ENCODE measurements around the gene SMIM41.

The SMIM41 gene

GRCh38 chr12:52149651-52150241 lies 70.2 kb downstream of the SMIM41 start:
- peaks cover 7% of the 10 kb centered on the region for H3K4me1 ChIP-seq

GRCh38 chr12:52151153-52151836 lies 71.8 kb downstream of the SMIM41 start:
- no peak for TF ChIP-seq CTCF (IDR thresholded peaks at IDR 0.05; ENCODE audit: low read depth, low read length)
- H3K27me3 ChIP-seq: no peaks in the 10 kb centered on the region
- H3K4me3 ChIP-seq (ENCODE audit: low read depth, low read length): no peak overlapping the region
- H3K9me3 ChIP-seq: no peaks in the 10 kb centered on the region
- no peak for DNase-seq
- no peaks in the 10 kb centered on the region for H3K36me3 ChIP-seq
- H3K4me1 ChIP-seq: peaks cover 7% of the 10 kb centered on the region

More at GRCh38 chr12:52149651-52150241, 70.2 kb downstream of the SMIM41 start:
- DNase-seq: no peak
- H3K4me3 ChIP-seq (ENCODE audit: low read depth, low read length): no peak overlapping the region
- no peaks in the 10 kb centered on the region for H3K9me3 ChIP-seq
- no peaks in the 10 kb centered on the region for H3K36me3 ChIP-seq
- no peaks in the 10 kb centered on the region for H3K27me3 ChIP-seq
- no peak for TF ChIP-seq CTCF (IDR thresholded peaks at IDR 0.05; ENCODE audit: low read depth, low read length)

- H3K4me3 ChIP-seq (ENCODE audit: low read depth, low read length): peak overlapping the region; percentile 41
- no peaks in the 10 kb centered on the region for H3K27me3 ChIP-seq
- DNase-seq: peak; percentile 78
- H3K36me3 ChIP-seq: no peaks in the 10 kb centered on the region
- TF ChIP-seq CTCF (IDR thresholded peaks at IDR 0.05; ENCODE audit: low read depth, low read length): peak; percentile 72
- H3K4me1 ChIP-seq: peaks cover 7% of the 10 kb centered on the region
- no peaks in the 10 kb centered on the region for H3K9me3 ChIP-seq
These were observed 72.6 kb downstream of the SMIM41 start for GRCh38 chr12:52151837-52152783.

- Histone ChIP-seq H3K4me3 (ENCODE audit: low read depth, low read length) (no peak overlapping the region), H3K36me3 (no peaks in the 10 kb centered on the region), H3K4me1 (peaks cover 7% of the 10 kb centered on the region), H3K9me3 (no peaks in the 10 kb centered on the region), H3K27me3 (no peaks in the 10 kb centered on the region)
- no peak for DNase-seq
- no peak for TF ChIP-seq CTCF (IDR thresholded peaks at IDR 0.05; ENCODE audit: low read depth, low read length)
These were observed 73.4 kb downstream of the SMIM41 start for GRCh38 chr12:52152905-52153317.

- Histone ChIP-seq H3K4me1 (no peaks in the 10 kb centered on the region; the same call in 1 of the 2 replicates), H3K4me3 (ENCODE audit: low read depth, low read length) (no peak overlapping the region), H3K27me3 (no peaks in the 10 kb centered on the region), H3K9me3 (no peaks in the 10 kb centered on the region), H3K36me3 (no peaks in the 10 kb centered on the region)
- DNase-seq: no peak
- TF ChIP-seq CTCF (IDR thresholded peaks at IDR 0.05; ENCODE audit: low read depth, low read length): no peak
These were observed 75.8 kb downstream of the SMIM41 start for GRCh38 chr12:52155048-52155868.
